ENCODE data around the gene GRAP. TPM values are rescaled to one million over a fixed set of nuclear protein-coding genes. Genes with fewer than 3 reads are reported as not detected.

Gene GRAP
- total RNA-seq, 2 experiments from 2014 or later, result 25.9 to 26.3 TPM

- DNase-seq (no peak), ATAC-seq (no peak)
- Mint-ChIP-seq H3K4me1 (ENCODE audit: low read depth) (peaks cover 11% of the 10 kb centered on the region), H3K27ac (no peak overlapping the region), H3K36me3 (ENCODE audit: low read depth) (no peaks in the 10 kb centered on the region), H3K27me3 (ENCODE audit: low read depth) (no peaks in the 10 kb centered on the region), H3K4me3 (no peak overlapping the region), H3K9me3 (ENCODE audit: insufficient read depth) (no peaks in the 10 kb centered on the region)
- ChIA-PET POLR2A (no interaction called here), CTCF (interaction anchor here (1.1 to 2.2 kb wide), 2 partner anchors 21 kb away, joined by 4 to 7 read pairs; no protein-coding TSS in a partner anchor)
Observed at GRCh38 chr17:18981642-18982424, 64.9 kb downstream of the GRAP start.

DNA sequence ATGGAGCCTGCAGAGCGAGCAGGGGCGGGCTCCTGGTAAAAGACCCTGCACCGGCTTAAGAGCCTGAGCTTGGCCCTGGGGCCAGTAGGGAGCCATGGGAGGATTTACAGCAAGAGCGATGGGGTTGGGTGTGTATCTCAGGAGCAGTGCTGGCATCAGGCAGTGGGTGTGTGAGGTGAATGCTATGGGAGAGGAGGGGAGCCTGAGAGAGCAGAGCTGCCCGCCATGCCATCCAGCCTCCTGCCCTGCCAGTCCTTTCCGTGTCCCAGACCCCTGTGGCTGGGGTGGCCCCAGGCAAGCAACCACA is 65.5 kb downstream of the GRAP start:
- peaks cover 5% of the 10 kb centered on the region for H3K4me1 Mint-ChIP-seq (ENCODE audit: low read depth)
- no peak overlapping the region for H3K27ac Mint-ChIP-seq
- no peak overlapping the region for H3K4me3 Mint-ChIP-seq
- no peaks in the 10 kb centered on the region for H3K36me3 Mint-ChIP-seq (ENCODE audit: low read depth)
- DNase-seq (no peak), ATAC-seq (no peak)
- no peaks in the 10 kb centered on the region for H3K27me3 Mint-ChIP-seq (ENCODE audit: low read depth)
- CTCF ChIA-PET, result interaction anchor here (1.1 kb wide), 1 partner anchor 20 kb away, joined by 4 read pairs; no protein-coding TSS in a partner anchor
- POLR2A ChIA-PET, result interaction anchor here (0.7 kb wide), 1 partner anchor 15 kb away, joined by 3 read pairs; no protein-coding TSS in a partner anchor
- H3K9me3 Mint-ChIP-seq (ENCODE audit: insufficient read depth), result no peaks in the 10 kb centered on the region

- Mint-ChIP-seq H3K36me3 (ENCODE audit: low read depth) (no peaks in the 10 kb centered on the region), H3K27me3 (ENCODE audit: low read depth) (no peaks in the 10 kb centered on the region), H3K9me3 (ENCODE audit: insufficient read depth) (no peaks in the 10 kb centered on the region), H3K4me3 (no peak overlapping the region), H3K27ac (no peak overlapping the region), H3K4me1 (ENCODE audit: low read depth) (peaks cover under 1% of the 10 kb centered on the region)
- POLR2A ChIA-PET, result interaction anchor here (0.7 kb wide), 1 partner anchor 15 kb away, joined by 3 read pairs; no protein-coding TSS in a partner anchor
- CTCF ChIA-PET, result interaction anchor here (1.1 kb wide), 1 partner anchor 20 kb away, joined by 4 read pairs; no protein-coding TSS in a partner anchor
- DNase-seq (no peak), ATAC-seq (no peak)
Observed at GRCh38 chr17:18980682-18981334, 65.9 kb downstream of the GRAP start.

GRCh38 chr17:18978655-18979054 is 68.1 kb downstream of the GRAP start:
- Mint-ChIP-seq H3K9me3 (ENCODE audit: insufficient read depth) (no peaks in the 10 kb centered on the region), H3K27me3 (ENCODE audit: low read depth) (no peaks in the 10 kb centered on the region), H3K4me1 (ENCODE audit: low read depth) (no peaks in the 10 kb centered on the region), H3K27ac (no peak overlapping the region), H3K36me3 (ENCODE audit: low read depth) (no peaks in the 10 kb centered on the region), H3K4me3 (no peak overlapping the region)
- ATAC-seq (no peak), DNase-seq (no peak)
- CTCF ChIA-PET, result no interaction called here
- POLR2A ChIA-PET, result no interaction called here

- Mint-ChIP-seq H3K4me3 (no peak overlapping the region), H3K36me3 (ENCODE audit: low read depth) (no peaks in the 10 kb centered on the region), H3K27me3 (ENCODE audit: low read depth) (no peaks in the 10 kb centered on the region), H3K9me3 (ENCODE audit: insufficient read depth) (no peaks in the 10 kb centered on the region), H3K4me1 (ENCODE audit: low read depth) (no peaks in the 10 kb centered on the region), H3K27ac (no peak overlapping the region)
- DNase-seq (no peak), ATAC-seq (no peak)
- POLR2A ChIA-PET, result no interaction called here
- CTCF ChIA-PET, result interaction anchor here (2.0 kb wide), 1 partner anchor 17 kb away, joined by 7 read pairs; no protein-coding TSS in a partner anchor
Observed at GRCh38 chr17:18978050-18978449, 68.7 kb downstream of the GRAP start.

DNA sequence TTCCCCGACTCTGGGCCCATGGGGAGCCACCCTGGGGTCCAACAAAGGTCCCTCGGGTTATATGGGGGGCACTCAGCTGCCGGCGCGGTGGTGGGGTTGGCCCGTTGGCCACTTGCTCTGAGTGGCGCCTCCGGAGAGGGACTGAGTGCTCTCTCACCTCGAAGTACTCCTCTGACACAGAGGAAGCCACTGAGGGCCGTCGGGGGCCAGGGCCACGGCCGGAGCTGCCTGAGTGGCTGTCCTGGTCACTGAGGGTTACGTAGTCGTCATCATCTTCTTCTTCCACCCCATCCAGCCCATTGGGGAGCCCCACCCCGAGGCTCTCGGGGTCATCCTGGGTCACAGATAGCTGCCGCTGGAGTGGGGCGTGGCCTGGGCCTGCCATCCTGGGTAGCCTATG is 69.1 kb downstream of the GRAP start:
- Mint-ChIP-seq H3K4me1 (ENCODE audit: low read depth) (no peaks in the 10 kb centered on the region), H3K4me3 (no peak overlapping the region), H3K27ac (no peak overlapping the region), H3K27me3 (ENCODE audit: low read depth) (no peaks in the 10 kb centered on the region), H3K9me3 (ENCODE audit: insufficient read depth) (no peaks in the 10 kb centered on the region), H3K36me3 (ENCODE audit: low read depth) (no peaks in the 10 kb centered on the region)
- no peak for ATAC-seq
- ChIA-PET CTCF (interaction anchor here (2.0 kb wide), 1 partner anchor 17 kb away, joined by 7 read pairs; no protein-coding TSS in a partner anchor), POLR2A (no interaction called here)
- no peak for DNase-seq

- ChIA-PET CTCF (interaction anchor here (2.0 kb wide), 1 partner anchor 16 kb away, joined by 7 read pairs; no protein-coding TSS in a partner anchor), POLR2A (interaction anchor here (1.2 kb wide), 1 partner anchor 8 kb away, joined by 4 read pairs; no protein-coding TSS in a partner anchor)
- no peaks in the 10 kb centered on the region for H3K27me3 Mint-ChIP-seq (ENCODE audit: low read depth)
Observed at GRCh38 chr17:18977021-18977420, 69.7 kb downstream of the GRAP start.

GRCh38 chr17:18976201-18976600 is 70.6 kb downstream of the GRAP start:
- H3K27me3 Mint-ChIP-seq (ENCODE audit: low read depth), result no peaks in the 10 kb centered on the region
- no peak overlapping the region for H3K27ac Mint-ChIP-seq
- H3K36me3 Mint-ChIP-seq (ENCODE audit: low read depth), result no peaks in the 10 kb centered on the region
- no peaks in the 10 kb centered on the region for H3K9me3 Mint-ChIP-seq (ENCODE audit: insufficient read depth)
- DNase-seq (no peak), ATAC-seq (no peak)
- H3K4me1 Mint-ChIP-seq (ENCODE audit: low read depth), result no peaks in the 10 kb centered on the region
- ChIA-PET CTCF (interaction anchor here (2.0 kb wide), 1 partner anchor 15 kb away, joined by 7 read pairs; no protein-coding TSS in a partner anchor), POLR2A (interaction anchor here (1.2 kb wide), 1 partner anchor 9 kb away, joined by 4 read pairs; no protein-coding TSS in a partner anchor)
- H3K4me3 Mint-ChIP-seq, result no peak overlapping the region

More at GRCh38 chr17:18977021-18977420, 69.7 kb downstream of the GRAP start:
- ATAC-seq (no peak), DNase-seq (no peak)
- no peak overlapping the region for H3K27ac Mint-ChIP-seq
- H3K4me3 Mint-ChIP-seq, result no peak overlapping the region
- no peaks in the 10 kb centered on the region for H3K4me1 Mint-ChIP-seq (ENCODE audit: low read depth)
- H3K9me3 Mint-ChIP-seq (ENCODE audit: insufficient read depth), result no peaks in the 10 kb centered on the region
- no peaks in the 10 kb centered on the region for H3K36me3 Mint-ChIP-seq (ENCODE audit: low read depth)

DNA sequence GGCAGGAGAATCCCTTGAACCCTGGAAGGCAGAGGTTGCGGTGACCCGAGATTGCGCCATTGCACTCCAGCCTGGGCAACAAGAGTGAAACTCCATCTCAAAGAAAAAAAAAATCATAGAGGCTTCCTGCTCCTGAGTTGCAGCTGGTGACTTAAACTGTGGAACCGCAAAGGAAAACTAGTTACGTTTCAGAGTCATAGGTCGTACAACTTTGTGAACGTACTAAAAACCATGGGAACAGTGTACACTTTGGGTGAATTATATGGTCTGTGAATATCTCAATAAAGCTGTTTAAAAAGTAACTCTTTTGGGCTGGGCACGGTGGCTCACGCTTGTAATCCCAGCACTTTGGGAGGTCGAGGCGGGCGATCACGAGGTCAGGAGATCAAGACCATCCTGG is 71.2 kb downstream of the GRAP start:
- Mint-ChIP-seq H3K4me1 (ENCODE audit: low read depth) (no peaks in the 10 kb centered on the region), H3K9me3 (ENCODE audit: insufficient read depth) (no peaks in the 10 kb centered on the region), H3K4me3 (no peak overlapping the region), H3K27me3 (ENCODE audit: low read depth) (no peaks in the 10 kb centered on the region), H3K36me3 (ENCODE audit: low read depth) (no peaks in the 10 kb centered on the region), H3K27ac (no peak overlapping the region)
- POLR2A ChIA-PET, result interaction anchor here (1.2 kb wide), 1 partner anchor 10 kb away, joined by 4 read pairs; no protein-coding TSS in a partner anchor
- DNase-seq, result no peak
- no peak for ATAC-seq
- CTCF ChIA-PET, result interaction anchor here (1.4 kb wide), 1 partner anchor 14 kb away, joined by 4 read pairs; no protein-coding TSS in a partner anchor

GRCh38 chr17:18974407-18975149 is 72.2 kb downstream of the GRAP start:
- Mint-ChIP-seq H3K4me3 (no peak overlapping the region), H3K27ac (no peak overlapping the region), H3K9me3 (ENCODE audit: insufficient read depth) (no peaks in the 10 kb centered on the region), H3K27me3 (ENCODE audit: low read depth) (no peaks in the 10 kb centered on the region), H3K36me3 (ENCODE audit: low read depth) (no peaks in the 10 kb centered on the region), H3K4me1 (ENCODE audit: low read depth) (no peaks in the 10 kb centered on the region)
- DNase-seq (no peak), ATAC-seq (no peak)
- POLR2A ChIA-PET, result no interaction called here
- CTCF ChIA-PET, result interaction anchor here (1.4 kb wide), 1 partner anchor 13 kb away, joined by 4 read pairs; no protein-coding TSS in a partner anchor

GRCh38 chr17:18971801-18972200 is 75.0 kb downstream of the GRAP start:
- Mint-ChIP-seq H3K4me1 (ENCODE audit: low read depth) (peaks cover 3% of the 10 kb centered on the region), H3K4me3 (no peak overlapping the region), H3K36me3 (ENCODE audit: low read depth) (no peaks in the 10 kb centered on the region), H3K27me3 (ENCODE audit: low read depth) (no peaks in the 10 kb centered on the region), H3K27ac (no peak overlapping the region), H3K9me3 (ENCODE audit: insufficient read depth) (no peaks in the 10 kb centered on the region)
- DNase-seq (no peak), ATAC-seq (no peak)
- ChIA-PET CTCF (interaction anchor here (2.0 kb wide), 1 partner anchor 11 kb away, joined by 10 read pairs; no protein-coding TSS in a partner anchor), POLR2A (no interaction called here)

All from activated CD8-positive, alpha-beta T cell treated with anti-CD3 and anti-CD28 coated beads, Interleukin-2, amount 10 ng/mL, durations not matched to agents 7 days and 5 days (primary cell).